GM19240 (cell line): ENCODE measurements around the gene HSPB1.
"Not testable (repeated sequence)": the region's sequence is repeated elsewhere in the genome, so short reads cannot be mapped to it uniquely, and the experiment has no call there.

Source experiments
- DNase-seq: peaks from one replicate; pipeline ENCODE4 v3.0.0; 2011; ENCODE audit warnings: low spot score; ENCODE audit not compliant: insufficient read length

HSPB1 gene

DNA sequence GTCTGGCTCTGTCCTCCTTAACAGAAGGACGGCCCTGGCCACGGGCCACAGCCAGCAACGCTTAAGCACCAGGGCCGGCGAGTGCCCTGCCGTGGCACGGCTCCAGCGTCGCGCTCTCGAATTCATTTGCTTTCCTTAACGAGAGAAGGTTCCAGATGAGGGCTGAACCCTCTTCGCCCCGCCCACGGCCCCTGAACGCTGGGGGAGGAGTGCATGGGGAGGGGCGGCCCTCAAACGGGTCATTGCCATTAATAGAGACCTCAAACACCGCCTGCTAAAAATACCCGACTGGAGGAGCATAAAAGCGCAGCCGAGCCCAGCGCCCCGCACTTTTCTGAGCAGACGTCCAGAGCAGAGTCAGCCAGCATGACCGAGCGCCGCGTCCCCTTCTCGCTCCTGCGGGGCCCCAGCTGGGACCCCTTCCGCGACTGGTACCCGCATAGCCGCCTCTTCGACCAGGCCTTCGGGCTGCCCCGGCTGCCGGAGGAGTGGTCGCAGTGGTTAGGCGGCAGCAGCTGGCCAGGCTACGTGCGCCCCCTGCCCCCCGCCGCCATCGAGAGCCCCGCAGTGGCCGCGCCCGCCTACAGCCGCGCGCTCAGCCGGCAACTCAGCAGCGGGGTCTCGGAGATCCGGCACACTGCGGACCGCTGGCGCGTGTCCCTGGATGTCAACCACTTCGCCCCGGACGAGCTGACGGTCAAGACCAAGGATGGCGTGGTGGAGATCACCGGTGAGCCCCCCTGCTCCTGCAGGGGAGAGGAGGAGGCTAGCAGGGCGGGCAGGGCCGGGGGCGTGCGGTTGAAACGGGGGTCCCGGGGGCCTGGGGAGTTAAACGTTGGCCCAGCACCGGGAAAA is at the start of gene HSPB1:
Gene HSPB1, plus strand, starts transcription at position 327 of the 855 bp plus-strand sequence. Its CDS starts 40 bp downstream, at position 367.
- no peak for DNase-seq

- DNase-seq = no peak
Measured at GRCh38 chr7:76254781-76255180, 47.7 kb upstream of the HSPB1 start.

- DNase-seq = no peak
Measured at GRCh38 chr7:76257973-76258372, 44.5 kb upstream of the HSPB1 start.

GRCh38 chr7:76259124-76260093 is 43.1 kb upstream of the HSPB1 start:
- DNase-seq = no peak

DNA sequence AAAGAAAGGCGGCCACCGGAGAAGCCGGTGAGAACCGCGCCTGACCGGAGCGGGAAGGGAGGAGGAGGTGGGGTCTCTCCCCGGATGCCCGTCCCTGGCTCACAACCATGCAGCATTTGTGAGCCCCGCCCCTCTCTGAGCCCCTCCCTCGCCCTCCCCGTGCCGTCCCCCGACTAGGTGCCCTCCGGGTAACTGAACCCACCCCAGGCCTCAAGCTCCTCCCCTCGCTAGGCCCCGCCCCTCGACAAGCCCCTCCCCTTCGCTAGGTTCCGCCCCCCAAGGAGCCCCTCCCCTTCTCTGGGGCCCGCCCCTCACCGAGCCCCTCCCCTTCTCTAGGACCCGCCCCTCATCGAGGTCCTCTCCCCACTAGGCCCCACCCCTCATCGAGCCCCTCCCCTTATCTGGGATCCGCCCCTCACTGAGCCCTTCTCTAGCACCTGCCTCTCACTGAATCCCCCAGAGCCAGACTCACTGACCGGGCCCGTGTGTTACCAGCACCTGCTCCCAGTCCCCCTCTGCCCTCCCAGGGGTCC is 42.2 kb upstream of the HSPB1 start:
- DNase-seq = no peak

DNA sequence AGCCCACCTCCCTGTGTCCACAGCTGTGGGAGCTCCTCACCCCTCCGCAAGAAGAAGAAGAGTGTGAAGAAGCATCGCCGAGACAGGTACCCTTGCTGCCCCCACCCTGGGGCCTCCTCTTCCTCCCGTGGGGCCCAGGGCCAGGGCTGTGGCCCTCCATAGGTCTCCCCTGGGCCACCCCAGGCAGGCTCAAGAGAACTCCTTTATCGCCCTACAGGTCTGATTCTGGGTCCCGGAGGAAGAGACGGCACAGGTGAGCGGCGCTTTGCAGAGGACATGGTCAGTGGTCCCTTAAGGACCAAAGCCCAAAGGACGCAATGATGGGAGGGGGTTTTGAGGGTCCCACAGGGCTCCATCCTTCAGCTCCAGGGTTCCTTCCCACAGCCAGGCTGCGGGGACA is 41.1 kb upstream of the HSPB1 start:
- no peak for DNase-seq

GRCh38 chr7:76261931-76262330 is 40.5 kb upstream of the HSPB1 start:
- no peak for DNase-seq

GRCh38 chr7:76262683-76263402 is 39.6 kb upstream of the HSPB1 start:
- no peak for DNase-seq

DNA sequence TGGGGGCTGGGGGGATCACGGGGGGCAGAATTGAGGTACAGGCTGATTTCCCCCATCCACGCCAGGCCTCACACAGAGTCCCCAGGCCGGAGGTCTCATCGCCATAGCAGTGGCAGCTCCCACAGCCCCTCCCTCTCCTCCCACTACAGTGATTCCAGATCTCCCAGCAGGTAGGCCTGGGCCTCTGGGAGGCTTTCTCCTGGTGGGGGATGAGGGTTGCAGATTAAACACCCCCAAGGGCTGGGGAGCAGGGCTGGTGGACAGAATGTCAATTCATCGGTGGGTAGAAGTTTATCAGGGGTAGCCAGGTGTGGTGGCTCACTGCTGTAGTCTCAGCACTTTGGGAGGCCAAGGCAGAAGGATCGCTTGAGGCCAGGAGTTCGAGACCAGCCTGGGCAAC is 37.2 kb upstream of the HSPB1 start:
- no peak for DNase-seq

DNA sequence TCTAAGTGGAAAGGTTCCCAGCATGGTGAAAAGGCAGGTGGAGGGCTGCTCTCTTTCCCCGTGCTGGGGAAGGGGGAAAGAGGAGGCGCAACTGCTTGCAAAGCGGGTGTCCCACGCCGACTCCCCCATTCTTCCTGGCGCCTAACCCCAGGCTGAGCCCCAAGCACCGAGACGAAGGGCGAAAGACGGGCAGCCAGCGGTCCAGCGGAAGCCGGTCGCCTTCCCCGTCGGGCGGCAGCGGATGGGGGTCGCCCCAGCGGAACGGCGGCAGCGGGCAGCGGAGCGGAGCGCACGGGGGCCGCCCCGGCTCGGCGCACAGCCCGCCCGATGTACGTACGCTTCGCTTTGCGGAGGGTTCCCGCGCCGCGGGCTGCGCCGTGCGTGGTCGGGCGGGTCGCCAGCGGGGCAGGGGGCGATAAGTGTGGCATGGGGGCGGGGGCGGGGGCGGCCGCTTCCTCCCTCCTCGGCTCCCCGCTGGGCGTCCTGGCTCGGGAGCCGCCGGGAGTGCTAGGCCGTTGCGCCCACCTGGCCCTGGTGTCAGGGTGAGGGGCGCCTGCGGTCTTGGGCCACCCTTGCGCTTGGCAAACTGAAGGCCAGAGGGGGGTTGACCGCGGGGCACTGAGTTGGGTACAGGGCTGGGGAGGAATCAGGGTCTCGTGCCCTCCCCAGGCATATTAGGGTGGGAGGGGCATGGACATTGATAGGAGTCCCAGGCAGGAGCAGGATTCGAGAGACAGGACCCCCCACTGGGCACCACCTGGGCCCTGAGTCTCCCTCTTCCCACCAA is 35.2 kb upstream of the HSPB1 start:
- no peak for DNase-seq

DNA sequence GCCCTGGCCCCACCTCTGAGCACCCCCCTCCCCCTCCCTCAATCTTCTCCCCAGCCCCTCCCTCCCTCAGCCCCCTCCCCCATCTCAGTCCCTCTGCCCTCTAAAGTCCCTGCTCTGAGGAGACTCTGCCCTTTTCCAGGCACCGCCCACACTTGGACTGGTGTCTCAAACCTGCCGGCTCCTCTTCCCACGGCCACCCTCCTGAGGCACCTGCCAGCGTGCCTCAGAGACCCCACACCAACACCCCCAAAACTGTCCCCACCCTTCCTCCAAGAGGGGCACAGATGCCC is 34.6 kb upstream of the HSPB1 start:
- no peak for DNase-seq

DNA sequence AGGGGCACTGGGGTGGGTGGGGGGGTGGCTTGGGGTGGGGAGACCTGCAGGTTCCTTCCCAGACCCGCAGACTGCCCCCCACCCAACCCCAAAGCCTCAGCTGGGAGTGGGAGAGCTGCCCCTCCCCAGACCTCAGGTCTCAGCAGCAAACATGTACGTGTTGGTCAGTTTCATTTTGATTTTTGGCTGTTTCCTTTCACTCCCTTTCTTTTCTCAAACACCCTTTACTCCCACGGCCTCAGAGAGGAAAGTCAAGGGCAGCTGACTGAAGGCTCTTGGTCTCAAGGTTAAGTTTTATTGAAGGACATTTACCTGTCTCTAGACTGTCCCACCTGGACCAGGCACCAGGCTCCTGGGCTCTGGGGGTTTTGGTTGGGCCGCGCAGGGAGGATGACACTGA is 34.1 kb upstream of the HSPB1 start:
- DNase-seq = no peak

DNA sequence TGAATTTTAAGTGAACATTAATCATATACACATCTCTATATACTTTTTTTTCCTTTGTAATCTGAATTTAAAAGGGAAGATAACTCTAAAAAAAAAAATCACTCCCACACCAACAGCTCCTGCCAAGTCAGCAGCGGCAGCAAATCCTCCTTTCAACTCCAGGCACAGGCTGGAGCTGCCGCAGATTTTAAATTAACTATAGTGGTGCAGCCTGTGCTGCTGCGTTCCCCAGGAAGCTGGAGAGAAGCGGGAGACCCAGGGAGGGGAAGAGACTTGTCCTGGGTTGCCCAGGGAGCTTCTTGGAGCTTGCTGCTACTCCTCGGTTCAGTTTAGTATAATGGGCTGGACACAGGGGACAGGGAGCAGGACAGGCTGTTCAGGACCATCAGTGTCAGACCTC is 32.6 kb upstream of the HSPB1 start:
- no peak for DNase-seq

DNA sequence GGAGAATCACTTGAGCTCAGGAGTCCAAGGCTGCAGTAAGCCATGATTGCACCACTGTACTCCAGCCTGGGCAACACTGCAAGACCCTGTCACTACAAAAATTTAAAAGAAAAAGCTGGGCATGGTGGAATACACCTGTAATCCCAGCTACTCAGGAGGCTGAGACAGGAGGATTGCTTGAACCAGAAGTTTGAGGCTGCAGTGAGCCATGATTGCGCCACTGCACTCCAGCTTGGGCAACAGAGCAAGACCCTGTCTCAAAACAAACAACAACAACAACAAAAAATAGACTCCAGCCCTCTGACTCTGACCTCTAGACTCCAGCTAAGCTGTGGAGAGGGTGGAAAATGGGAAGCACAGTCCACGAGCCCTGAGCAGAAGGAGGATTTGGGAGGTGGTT is 31.1 kb upstream of the HSPB1 start:
- not testable (repeated sequence) for DNase-seq

- DNase-seq = no peak
Measured at GRCh38 chr7:76272142-76272541, 30.3 kb upstream of the HSPB1 start.

DNA sequence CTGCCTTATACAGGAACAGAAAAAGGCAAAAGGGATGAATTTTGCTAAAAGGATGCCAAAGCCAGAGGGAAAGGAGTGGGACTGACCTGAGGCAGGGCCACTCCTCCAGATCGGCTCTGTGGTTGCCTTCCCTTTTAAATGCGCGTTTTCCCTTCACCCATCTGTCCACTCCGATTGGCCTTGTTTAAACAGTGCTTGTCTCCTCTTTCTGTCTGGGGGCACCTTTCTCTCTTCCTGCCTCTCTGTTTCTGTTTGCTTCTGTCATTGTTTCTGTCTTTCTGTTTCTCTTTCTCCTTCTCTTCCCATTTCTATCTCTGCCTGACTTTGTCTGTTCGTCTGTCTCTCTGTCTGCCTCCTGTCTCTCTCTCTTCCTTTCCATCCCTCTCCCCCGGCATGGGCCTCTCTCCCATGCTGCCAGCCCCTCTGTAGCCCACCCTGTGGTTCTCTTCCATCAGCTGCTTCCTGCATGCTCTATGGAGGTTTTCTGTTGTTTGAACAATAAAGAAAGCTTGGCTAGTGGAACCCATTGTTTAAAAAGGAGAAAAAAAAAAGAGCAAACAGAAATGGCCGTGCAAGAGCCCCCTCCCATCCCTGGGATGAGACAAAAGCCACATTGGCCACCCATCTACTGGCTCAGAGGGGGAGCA is 29.5 kb upstream of the HSPB1 start:
- peak; percentile 65 for DNase-seq

DNA sequence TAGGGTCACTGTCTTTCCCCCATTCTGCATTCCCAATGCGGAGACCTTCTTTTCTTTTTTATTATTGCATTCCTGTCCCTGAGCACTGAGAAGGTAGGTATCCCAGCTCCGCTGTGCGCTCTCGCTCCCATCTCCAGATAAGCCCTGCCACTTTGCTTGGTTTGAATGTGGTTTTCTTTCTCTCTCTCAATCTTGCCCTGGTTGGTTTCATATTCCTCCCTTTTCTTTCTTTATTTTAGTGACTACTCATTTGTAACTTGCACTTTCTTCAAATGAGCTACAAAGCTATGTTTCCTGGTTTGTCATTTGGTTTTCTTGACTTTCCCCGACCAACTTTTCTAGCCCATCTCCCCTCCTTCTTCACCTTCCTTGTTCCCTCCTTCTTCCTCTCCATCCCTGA is 29.0 kb upstream of the HSPB1 start:
- no peak for DNase-seq

- no peak for DNase-seq
Measured at GRCh38 chr7:76278540-76278939, 23.9 kb upstream of the HSPB1 start.

DNA sequence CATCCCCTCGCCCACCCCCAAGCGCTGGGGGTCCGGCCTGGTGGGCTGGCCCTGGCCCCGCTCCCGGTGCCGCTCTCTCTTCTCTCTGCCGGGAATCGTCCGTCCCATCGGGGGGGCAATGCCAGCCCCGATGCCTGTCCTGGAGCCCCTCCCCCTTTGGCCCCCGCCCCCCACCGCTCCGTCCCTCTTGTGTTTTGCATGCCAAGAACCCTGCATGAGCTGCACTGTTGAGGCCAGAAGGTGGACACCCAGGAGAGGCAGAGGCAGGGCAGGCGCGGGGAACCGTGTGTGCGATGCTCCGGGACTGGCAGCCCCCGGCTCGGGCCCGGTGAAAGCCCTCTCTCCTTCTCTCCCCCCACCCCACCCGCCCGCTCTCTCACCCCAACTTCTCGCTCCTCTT is 22.1 kb upstream of the HSPB1 start:
- no peak for DNase-seq

DNA sequence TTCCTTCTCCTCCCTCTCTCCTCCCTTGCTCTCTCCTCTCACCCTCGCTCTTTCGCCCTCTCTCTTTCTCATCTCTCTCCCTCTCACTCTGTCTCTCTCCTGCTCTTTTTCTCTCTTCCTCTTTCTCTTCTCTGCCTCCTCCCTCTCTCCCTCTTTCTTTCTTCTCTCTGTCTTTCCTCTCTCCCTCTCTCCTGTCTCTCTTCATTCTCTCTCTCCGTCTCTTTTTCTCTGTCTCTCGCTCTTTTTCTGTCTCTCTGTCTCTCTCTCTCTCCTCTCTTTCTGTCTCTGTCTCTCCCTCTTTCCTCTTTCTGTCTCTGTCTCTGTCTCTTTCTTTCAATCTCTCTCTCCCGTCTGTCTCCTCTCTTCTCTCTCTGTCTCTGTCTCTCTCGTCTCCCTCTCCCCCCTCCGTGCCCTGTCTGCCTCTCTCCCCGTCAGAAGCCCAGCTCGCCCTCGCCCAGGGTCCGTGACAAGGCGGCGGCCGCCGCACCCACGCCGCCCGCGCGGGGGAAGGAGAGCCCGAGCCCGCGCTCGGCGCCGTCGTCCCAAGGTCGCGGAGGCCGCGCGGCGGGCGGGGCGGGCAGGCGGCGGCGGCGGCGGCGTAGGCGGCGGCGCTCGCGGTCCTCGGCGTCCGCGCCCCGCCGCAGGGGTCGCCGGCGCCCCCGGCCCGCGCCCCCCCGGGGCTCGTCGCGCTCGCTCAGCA is 21.3 kb upstream of the HSPB1 start:
- no peak for DNase-seq
